HG03139 (cell line): ENCODE data around the gene OSR1.
"Not testable (repeated sequence)": the region's sequence is repeated elsewhere in the genome, so short reads cannot be mapped to it uniquely, and the experiment has no call there.

ENCODE experiments used
- ATAC-seq: cut with Tn5 transposase; IDR thresholded peaks from one replicate; pipeline ENCODE4 v1.9.1; 2021; ENCODE audit not compliant: unreplicated experiment

OSR1 gene

GRCh38 chr2:19358242-19359020 lies at the start of gene OSR1:
Gene OSR1 (minus strand): TSS chr2:19358623. CDS start chr2:19353805, 4,818 bp downstream.
- no peak for ATAC-seq

DNA sequence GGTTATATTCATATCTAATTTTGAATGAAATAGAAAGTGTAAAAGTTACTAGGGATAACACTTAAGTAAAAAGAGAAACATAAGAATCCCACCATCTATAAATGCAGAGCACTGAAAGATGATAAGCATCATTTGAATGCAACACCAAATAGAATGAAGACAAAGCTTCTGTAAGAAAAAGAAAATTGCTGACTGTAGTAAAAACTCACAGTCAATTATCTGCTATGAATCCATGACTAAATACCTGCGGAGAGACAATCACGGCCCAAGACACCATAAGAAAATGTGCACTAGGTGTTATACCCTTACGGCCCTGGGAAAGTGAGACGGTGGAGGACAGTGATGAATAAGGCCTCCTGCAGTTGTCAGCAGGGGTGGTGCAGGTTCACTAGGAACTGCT lies 45.4 kb upstream of the OSR1 start:
- no peak for ATAC-seq

DNA sequence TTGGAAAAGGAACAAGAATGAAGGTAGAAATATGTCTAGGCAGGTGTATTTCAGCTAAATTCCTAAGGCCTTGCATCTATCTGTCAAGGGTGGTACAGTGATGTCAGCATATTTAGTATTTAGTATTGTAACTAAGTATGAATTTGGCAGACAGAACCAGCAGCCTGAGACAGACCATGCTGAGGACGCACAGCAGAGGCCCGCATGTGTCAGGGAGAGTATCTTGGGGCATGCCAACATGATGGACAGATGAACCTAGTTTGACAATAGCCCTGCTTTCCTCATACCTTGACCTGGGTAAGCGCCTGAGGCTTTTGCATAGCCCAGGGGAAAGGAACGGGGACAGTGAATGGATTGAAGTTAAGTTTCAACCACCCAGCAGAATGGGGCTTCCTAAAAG lies 33.8 kb upstream of the OSR1 start:
- no peak for ATAC-seq

GRCh38 chr2:19389469-19389868 lies 31.0 kb upstream of the OSR1 start:
- not testable (repeated sequence) for ATAC-seq

- no peak for ATAC-seq
Observed at GRCh38 chr2:19380532-19380931, 22.1 kb upstream of the OSR1 start.

GRCh38 chr2:19378939-19379338 lies 20.5 kb upstream of the OSR1 start:
- no peak for ATAC-seq

DNA sequence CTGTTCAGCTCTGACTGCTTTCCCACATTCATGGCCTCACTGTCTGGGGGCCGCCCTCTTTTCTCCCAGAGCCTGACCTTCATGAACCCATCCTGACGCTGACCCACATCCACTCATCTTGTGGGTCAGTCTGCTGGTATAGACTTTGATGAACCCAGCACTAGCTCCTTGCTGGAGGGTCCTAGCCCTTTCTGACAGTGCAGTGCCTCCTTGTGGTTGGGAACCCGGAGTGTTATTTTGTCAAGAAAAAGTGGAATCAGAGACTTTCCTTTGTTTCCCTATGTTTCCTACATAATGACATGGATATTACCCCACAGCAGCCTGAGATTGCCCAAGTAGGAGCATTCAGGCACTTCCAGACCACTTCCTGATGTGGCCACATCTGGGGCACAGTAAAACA lies 19.3 kb upstream of the OSR1 start:
- ATAC-seq = no peak

DNA sequence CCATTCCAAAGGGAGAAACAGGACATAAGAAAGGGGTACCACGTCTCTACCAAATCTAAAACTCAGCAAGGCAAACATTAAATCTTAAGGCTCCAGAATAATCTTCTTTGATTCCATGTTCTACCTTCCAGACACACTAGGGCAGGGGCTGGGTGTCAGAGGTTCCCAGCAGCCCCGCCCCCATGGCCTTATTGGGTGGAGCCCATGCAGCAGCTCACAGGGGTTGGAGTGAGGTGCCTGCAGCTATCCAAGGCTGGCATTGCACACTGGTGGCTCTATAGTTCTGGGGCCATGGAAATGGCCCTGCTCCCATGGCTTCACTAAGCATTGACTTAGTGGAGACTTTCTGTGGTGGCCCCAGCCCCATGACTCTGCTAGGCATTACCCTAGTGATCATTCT lies 14.9 kb upstream of the OSR1 start:
- no peak for ATAC-seq

GRCh38 chr2:19371996-19372582 lies 13.7 kb upstream of the OSR1 start:
- ATAC-seq = no peak

- ATAC-seq = no peak
Observed at GRCh38 chr2:19369341-19369955, 11.0 kb upstream of the OSR1 start.

DNA sequence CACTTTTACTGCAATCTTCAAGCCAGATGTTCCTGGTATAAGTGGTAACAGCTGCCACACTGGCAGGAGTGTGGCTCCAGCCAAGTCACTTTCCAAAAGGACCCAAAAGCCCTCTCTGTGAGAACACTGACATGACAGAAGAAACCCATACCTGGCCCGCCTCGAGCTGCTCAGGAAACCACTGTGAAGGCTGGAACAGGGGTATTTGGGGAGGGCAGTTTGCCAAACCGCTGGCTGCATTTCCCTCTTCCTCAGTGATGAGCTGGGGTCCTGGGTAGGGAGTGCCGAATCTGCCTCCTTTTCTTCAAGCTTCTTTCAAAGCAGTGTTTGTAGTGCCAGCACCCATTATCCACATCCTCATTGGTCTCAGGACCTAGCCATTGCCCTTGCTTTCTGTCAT lies 10.3 kb upstream of the OSR1 start:
- no peak for ATAC-seq

DNA sequence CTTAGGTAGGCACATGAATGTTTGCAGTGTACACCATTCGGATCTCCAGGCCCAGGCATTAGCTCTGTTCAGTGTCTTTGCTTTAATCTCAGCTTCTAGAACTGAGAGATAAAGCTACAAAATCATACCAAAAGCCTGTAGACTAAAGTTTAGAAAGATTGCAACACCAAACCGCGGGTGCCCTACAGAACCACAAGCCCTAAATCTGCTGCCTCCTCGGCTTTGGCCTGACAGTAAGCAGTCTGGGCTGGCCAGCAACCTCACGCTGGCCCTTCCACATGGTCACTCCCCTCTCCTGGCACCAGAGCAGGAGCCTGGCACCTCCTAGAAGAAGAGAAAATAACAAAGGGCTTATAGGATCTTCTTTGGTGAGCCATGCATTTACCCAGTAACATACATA lies 8.9 kb upstream of the OSR1 start:
- ATAC-seq = no peak

DNA sequence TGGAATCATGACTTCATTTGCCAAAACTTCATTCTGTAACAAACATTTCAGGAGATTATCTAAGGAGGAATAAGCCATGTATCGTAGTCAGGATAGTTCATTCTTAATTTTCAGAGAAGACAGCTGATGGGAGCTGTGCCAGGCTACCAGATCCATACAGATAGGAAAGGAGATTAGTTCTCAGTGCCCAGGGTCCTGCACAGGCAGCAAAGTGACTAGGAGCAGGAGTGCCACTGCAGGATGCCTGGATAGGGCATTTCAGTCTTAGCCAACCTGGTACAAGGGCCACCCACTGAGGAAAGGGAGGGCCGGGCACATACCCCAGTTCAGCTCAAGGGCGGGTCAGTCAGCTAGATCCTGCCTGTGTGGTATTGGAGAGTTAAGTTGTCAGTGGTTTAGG lies 6.7 kb upstream of the OSR1 start:
- ATAC-seq = no peak

GRCh38 chr2:19364014-19364413 lies 5.6 kb upstream of the OSR1 start:
- ATAC-seq = no peak

- ATAC-seq = no peak
Observed at GRCh38 chr2:19363474-19363778, 5.0 kb upstream of the OSR1 start.

DNA sequence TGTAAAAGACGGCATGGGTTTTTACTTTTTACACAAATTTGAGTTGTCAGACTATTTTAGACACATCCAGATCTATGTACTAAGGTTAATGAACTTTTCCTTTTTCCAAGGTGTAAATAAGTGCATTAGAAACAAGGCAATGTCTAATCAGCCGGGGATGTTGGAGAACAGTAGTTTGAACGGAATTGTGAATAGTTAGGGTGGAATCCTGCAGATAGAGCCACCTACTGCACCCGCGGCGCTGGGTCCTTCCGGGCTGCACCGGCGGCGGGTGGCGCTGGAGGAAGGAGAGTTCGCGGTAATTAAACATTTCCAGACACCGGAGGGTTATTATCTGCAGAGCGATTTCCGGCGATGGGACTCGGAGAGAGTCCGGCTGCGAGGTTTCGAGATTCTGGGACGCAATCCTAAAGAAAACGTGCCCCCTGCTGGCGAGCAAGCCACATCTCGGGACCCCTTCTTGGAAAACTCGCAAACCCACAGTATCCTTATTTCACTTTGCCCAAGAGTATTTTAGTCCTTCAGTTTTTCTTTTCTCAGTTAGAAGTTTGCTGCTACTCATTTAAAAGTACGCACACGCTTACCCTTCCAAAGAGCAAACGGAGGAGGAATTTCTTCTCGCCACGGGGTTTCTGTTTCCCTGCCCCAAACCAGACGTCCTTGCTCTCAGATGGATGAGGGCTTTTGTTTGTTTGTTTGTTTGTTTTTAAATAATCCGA lies 4.5 kb upstream of the OSR1 start:
- ATAC-seq = peak; percentile 51

GRCh38 chr2:19362094-19362754 lies 3.8 kb upstream of the OSR1 start:
- ATAC-seq = no peak

- no peak for ATAC-seq
Observed at GRCh38 chr2:19361325-19361990, 3.0 kb upstream of the OSR1 start.

DNA sequence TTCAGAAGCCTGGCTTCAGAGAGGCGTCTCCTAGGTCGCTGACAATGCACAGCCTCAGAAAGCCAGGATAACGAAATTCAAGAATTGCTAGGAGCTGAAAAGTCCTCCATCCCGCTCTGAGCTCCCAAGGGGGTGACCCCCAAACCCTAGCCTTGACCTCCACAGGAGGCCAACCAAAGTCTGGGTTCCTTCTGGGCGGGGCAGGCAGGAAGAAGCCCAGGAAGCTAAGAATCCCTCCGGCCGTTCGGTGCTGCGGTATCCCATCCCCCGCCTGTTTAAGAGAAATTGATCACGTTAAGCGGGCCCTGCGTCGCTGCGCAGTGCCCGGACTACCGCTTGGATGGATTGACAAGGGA lies 2.5 kb upstream of the OSR1 start:
- ATAC-seq = no peak

GRCh38 chr2:19360266-19360965 lies 2.0 kb upstream of the OSR1 start:
- no peak for ATAC-seq
